ENCODE results near the gene C14orf132.

C14orf132 gene

GRCh38 chr14:96038558-96038919 lies 623 bp upstream of the C14orf132 start:
- Histone ChIP-seq H3K27ac (peak overlapping the region in 6 of 21 experiments; percentile 8 to 91 (median 82)), H3K4me3 (peak overlapping the region in 4 of 7 experiments; percentile 64 to 75 (median 68))

- Histone ChIP-seq H3K27ac (peak overlapping the region in 18 of 21 experiments; percentile 18 to 91 (median 72)), H3K4me3 (peak overlapping the region; percentile 48 to 75 (median 64))
Measured at GRCh38 chr14:96039633-96040311, 610 bp downstream of the C14orf132 start.

GRCh38 chr14:96040828-96041371 lies 1.7 kb downstream of the C14orf132 start:
- Histone ChIP-seq H3K27ac (no peak overlapping the region), H3K4me3 (no peak overlapping the region)

GRCh38 chr14:96042248-96042930 lies 3.2 kb downstream of the C14orf132 start:
- Histone ChIP-seq H3K27ac (no peak overlapping the region), H3K4me3 (no peak overlapping the region)

- H3K27ac ChIP-seq, result no peak overlapping the region
Measured at GRCh38 chr14:96046630-96047029, 7.5 kb downstream of the C14orf132 start.

GRCh38 chr14:96047101-96047500 lies 7.9 kb downstream of the C14orf132 start:
- H3K27ac ChIP-seq, result no peak overlapping the region
- H3K4me3 ChIP-seq, result no peak overlapping the region

More at GRCh38 chr14:96046630-96047029, 7.5 kb downstream of the C14orf132 start:
- H3K4me3 ChIP-seq, result no peak overlapping the region

- H3K4me3 ChIP-seq, result no peak overlapping the region
Measured at GRCh38 chr14:96049932-96050331, 10.8 kb downstream of the C14orf132 start.

GRCh38 chr14:96050482-96050881 lies 11.3 kb downstream of the C14orf132 start:
- Histone ChIP-seq H3K4me3 (no peak overlapping the region), H3K27ac (no peak overlapping the region)

More at GRCh38 chr14:96049932-96050331, 10.8 kb downstream of the C14orf132 start:
- no peak overlapping the region for H3K27ac ChIP-seq

- Histone ChIP-seq H3K27ac (no peak overlapping the region), H3K4me3 (no peak overlapping the region)
Measured at GRCh38 chr14:96051231-96051630, 12.1 kb downstream of the C14orf132 start.

GRCh38 chr14:96051642-96052540 lies 12.7 kb downstream of the C14orf132 start:
- no peak overlapping the region for H3K4me3 ChIP-seq
- H3K27ac ChIP-seq, result no peak overlapping the region

GRCh38 chr14:96052541-96053247 lies 13.5 kb downstream of the C14orf132 start:
- no peak overlapping the region for H3K4me3 ChIP-seq
- no peak overlapping the region for H3K27ac ChIP-seq

- Histone ChIP-seq H3K4me3 (no peak overlapping the region), H3K27ac (peak overlapping the region in 3 of 21 experiments; percentile 38 to 54 (median 38))
Measured at GRCh38 chr14:96053248-96053599, 14.1 kb downstream of the C14orf132 start.

GRCh38 chr14:96053600-96054381 lies 14.6 kb downstream of the C14orf132 start:
- H3K27ac ChIP-seq, result peak overlapping the region in 3 of 21 experiments; percentile 38 to 54 (median 38)

GRCh38 chr14:96054661-96055060 lies 15.5 kb downstream of the C14orf132 start:
- H3K27ac ChIP-seq, result no peak overlapping the region
- H3K4me3 ChIP-seq, result no peak overlapping the region

More at GRCh38 chr14:96053600-96054381, 14.6 kb downstream of the C14orf132 start:
- no peak overlapping the region for H3K4me3 ChIP-seq

- H3K27ac ChIP-seq, result no peak overlapping the region
- no peak overlapping the region for H3K4me3 ChIP-seq
Measured at GRCh38 chr14:96055065-96055752, 16.0 kb downstream of the C14orf132 start.

GRCh38 chr14:96055753-96056508 lies 16.8 kb downstream of the C14orf132 start:
- no peak overlapping the region for H3K27ac ChIP-seq

More at GRCh38 chr14:96055753-96056508, 16.8 kb downstream of the C14orf132 start:
- H3K4me3 ChIP-seq, result no peak overlapping the region
